ENCODE results near the gene SPAG16.

SPAG16 gene

DNA sequence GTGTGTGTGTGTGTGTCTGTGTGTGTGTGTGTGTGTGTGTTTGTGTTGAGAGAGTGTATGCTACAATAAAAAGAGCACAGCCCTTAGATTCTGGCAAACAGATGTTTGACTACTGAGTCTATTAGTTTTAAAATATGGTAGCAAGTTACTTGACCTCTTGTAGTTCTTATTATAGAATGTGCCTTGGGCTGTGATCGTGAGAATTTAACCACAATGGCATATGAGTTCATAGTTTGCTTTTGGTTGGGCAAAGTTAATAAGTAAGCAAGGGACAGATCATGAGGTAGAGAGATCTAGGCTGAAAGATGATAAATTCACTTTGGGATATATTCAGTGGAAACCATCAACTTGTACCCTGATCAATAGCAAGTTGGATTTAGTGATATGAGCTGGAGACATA, 792.3 kb downstream of the SPAG16 start:
- no peaks in the 10 kb centered on the region for H4K20me1 ChIP-seq (ENCODE audit: insufficient read depth, low read length, poor library complexity, severe bottlenecking)
- no peak overlapping the region for H2AFZ ChIP-seq (ENCODE audit: low read length)
- H3K4me1 ChIP-seq (ENCODE audit: insufficient read depth, low read length, poor library complexity, severe bottlenecking): no peaks in the 10 kb centered on the region
- H3K4me2 ChIP-seq (ENCODE audit: low read depth, low read length, poor library complexity, severe bottlenecking): no peak overlapping the region
- H3K79me2 ChIP-seq (ENCODE audit: insufficient read depth, low read length): no peaks in the 10 kb centered on the region
- TF ChIP-seq CTCF (conservative IDR thresholded peaks at IDR 0.05; ENCODE audit: low read length): no peak
- TF ChIP-seq EZH2phosphoT487 (IDR thresholded peaks at IDR 0.05; ENCODE audit: borderline replicate concordance): no peak
- H3K9ac ChIP-seq (ENCODE audit: low read depth, low read length, poor library complexity, severe bottlenecking): no peak overlapping the region
- H3K9me3 ChIP-seq (ENCODE audit: insufficient read depth, low read depth, low read length): no peaks in the 10 kb centered on the region
- H3K4me3 ChIP-seq (ENCODE audit: low read length, poor library complexity, severe bottlenecking): no peak overlapping the region
- no peaks in the 10 kb centered on the region for H3K9me2 ChIP-seq (replicated peaks; ENCODE audit: low read depth, low read length)
- H3F3A ChIP-seq (ENCODE audit: low read depth): no peaks in the 10 kb centered on the region
- no peaks in the 10 kb centered on the region for H3K27me3 ChIP-seq (ENCODE audit: insufficient read depth, low read length, poor library complexity, severe bottlenecking)
- H3K36me3 ChIP-seq (ENCODE audit: insufficient read depth, low read length): no peaks in the 10 kb centered on the region

GRCh38 chr2:214077727-214078126, 793.5 kb downstream of the SPAG16 start:
- H2AFZ ChIP-seq (ENCODE audit: low read length): no peak overlapping the region
- H3K27me3 ChIP-seq (ENCODE audit: insufficient read depth, low read length, poor library complexity, severe bottlenecking): no peaks in the 10 kb centered on the region
- H3K9me2 ChIP-seq (replicated peaks; ENCODE audit: low read depth, low read length): no peaks in the 10 kb centered on the region
- H3K36me3 ChIP-seq (ENCODE audit: insufficient read depth, low read length): no peaks in the 10 kb centered on the region
- no peaks in the 10 kb centered on the region for H3F3A ChIP-seq (ENCODE audit: low read depth)
- no peak for TF ChIP-seq EZH2phosphoT487 (IDR thresholded peaks at IDR 0.05; ENCODE audit: borderline replicate concordance)
- no peak for TF ChIP-seq CTCF (conservative IDR thresholded peaks at IDR 0.05; ENCODE audit: low read length)
- H3K4me2 ChIP-seq (ENCODE audit: low read depth, low read length, poor library complexity, severe bottlenecking): no peak overlapping the region
- no peaks in the 10 kb centered on the region for H4K20me1 ChIP-seq (ENCODE audit: insufficient read depth, low read length, poor library complexity, severe bottlenecking)
- H3K9me3 ChIP-seq (ENCODE audit: insufficient read depth, low read depth, low read length): no peaks in the 10 kb centered on the region
- H3K4me3 ChIP-seq (ENCODE audit: low read length, poor library complexity, severe bottlenecking): no peak overlapping the region
- H3K79me2 ChIP-seq (ENCODE audit: insufficient read depth, low read length): no peaks in the 10 kb centered on the region
- H3K4me1 ChIP-seq (ENCODE audit: insufficient read depth, low read length, poor library complexity, severe bottlenecking): no peaks in the 10 kb centered on the region
- H3K9ac ChIP-seq (ENCODE audit: low read depth, low read length, poor library complexity, severe bottlenecking): no peak overlapping the region

DNA sequence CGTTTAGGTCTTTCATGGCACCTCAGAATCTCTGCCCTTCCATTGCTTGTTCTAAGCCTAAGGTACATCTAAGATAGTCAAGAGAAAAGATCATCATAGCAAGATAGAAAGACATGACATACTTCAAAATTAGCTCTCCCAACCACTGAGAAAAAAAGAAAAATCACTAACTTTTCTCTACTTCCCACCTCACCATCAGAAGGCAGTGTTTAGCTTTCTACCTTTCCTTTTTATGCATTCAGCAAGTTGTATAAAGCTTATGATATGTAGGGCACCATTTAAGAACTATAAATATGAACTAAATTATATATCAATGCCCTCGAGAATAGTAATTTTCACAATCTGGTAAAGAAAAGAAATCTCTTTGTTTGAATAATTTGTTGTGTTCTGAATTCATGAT, 794.8 kb downstream of the SPAG16 start:
- Histone ChIP-seq H3K4me1 (ENCODE audit: insufficient read depth, low read length, poor library complexity, severe bottlenecking) (no peaks in the 10 kb centered on the region), H2AFZ (ENCODE audit: low read length) (no peak overlapping the region), H3K4me2 (ENCODE audit: low read depth, low read length, poor library complexity, severe bottlenecking) (no peak overlapping the region), H3K27me3 (ENCODE audit: insufficient read depth, low read length, poor library complexity, severe bottlenecking) (no peaks in the 10 kb centered on the region), H4K20me1 (ENCODE audit: insufficient read depth, low read length, poor library complexity, severe bottlenecking) (no peaks in the 10 kb centered on the region), H3K9me2 (replicated peaks; ENCODE audit: low read depth, low read length) (no peaks in the 10 kb centered on the region), H3K79me2 (ENCODE audit: insufficient read depth, low read length) (no peaks in the 10 kb centered on the region), H3F3A (ENCODE audit: low read depth) (no peaks in the 10 kb centered on the region), H3K36me3 (ENCODE audit: insufficient read depth, low read length) (no peaks in the 10 kb centered on the region), H3K9ac (ENCODE audit: low read depth, low read length, poor library complexity, severe bottlenecking) (no peak overlapping the region), H3K4me3 (ENCODE audit: low read length, poor library complexity, severe bottlenecking) (no peak overlapping the region), H3K9me3 (ENCODE audit: insufficient read depth, low read depth, low read length) (no peaks in the 10 kb centered on the region)
- TF ChIP-seq EZH2phosphoT487 (IDR thresholded peaks at IDR 0.05; ENCODE audit: borderline replicate concordance) (no peak), CTCF (conservative IDR thresholded peaks at IDR 0.05; ENCODE audit: low read length) (peak; percentile 47)
